Mesodermal cell (in vitro differentiated cells): ENCODE data around the gene SEC63.
"Not testable (repeated sequence)": the region's sequence is repeated elsewhere in the genome, so short reads cannot be mapped to it uniquely, and the experiment has no call there.

Experiments
- H3K27ac ChIP-seq: 2 replicates; pipeline ENCODE4 v1.7.0; 2013; ENCODE audit warnings: mild to moderate bottlenecking, low read depth, low read length, moderate library complexity; ENCODE audit not compliant: severe bottlenecking
- H3K36me3 ChIP-seq: 2 replicates; pipeline ENCODE4 v1.7.1; 2013; ENCODE audit warnings: mild to moderate bottlenecking, low read length, moderate library complexity; ENCODE audit not compliant: control insufficient read depth, insufficient read depth
- H3K4me1 ChIP-seq: one replicate; pipeline ENCODE4 v1.7.1; 2013; ENCODE audit warnings: mild to moderate bottlenecking, low read length; ENCODE audit not compliant: insufficient read depth, control insufficient read depth, poor library complexity, severe bottlenecking
- H3K4me3 ChIP-seq: 2 replicates; pipeline ENCODE4 v1.7.0; 2013; ENCODE audit warnings: low read length, control low read depth, mild to moderate bottlenecking; ENCODE audit not compliant: insufficient read depth, poor library complexity, severe bottlenecking; ENCODE audit errors: extremely low read depth
- H3K9me3 ChIP-seq: 2 replicates; pipeline ENCODE4 v1.7.1; 2013; ENCODE audit warnings: mild to moderate bottlenecking, low read length, moderate library complexity; ENCODE audit not compliant: control insufficient read depth
- WGBS, 2 experiments: methylation state at CpG; one replicate each; pipeline ENCODE4 v1.1.5; 2013; ENCODE audit warnings: missing lambda C conversion rate in 2 of 2; ENCODE audit not compliant: insufficient coverage in 2 of 2; 5-methylcytosine and 5-hydroxymethylcytosine counted together

The SEC63 gene

DNA sequence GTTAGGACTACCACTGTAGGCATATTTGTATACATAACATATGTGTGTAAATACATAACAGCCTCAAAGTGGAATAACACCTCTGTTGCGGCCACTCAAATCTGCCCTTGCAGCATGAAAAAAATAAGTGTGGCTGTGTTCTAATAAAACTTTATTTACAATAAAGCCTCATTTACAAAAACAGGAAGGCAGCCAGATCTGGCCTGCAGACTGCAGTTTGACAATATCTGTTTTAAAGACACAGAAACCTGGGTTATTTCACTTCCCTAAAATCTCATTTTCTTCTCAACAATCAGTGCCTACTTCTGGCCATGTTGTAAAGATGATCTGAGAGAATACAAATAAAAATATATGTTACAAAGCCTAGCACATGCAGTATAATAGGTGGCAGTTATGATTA, 80.0 kb downstream of the SEC63 start:
- peaks cover 73% of the 10 kb centered on the region for H3K36me3 ChIP-seq
- no peaks in the 10 kb centered on the region for H3K4me1 ChIP-seq
- no peak overlapping the region for H3K27ac ChIP-seq
- H3K9me3 ChIP-seq: no peaks in the 10 kb centered on the region
- WGBS, 2 experiments: no CpG with 5 or more reads among the region's 1 CpG
- no peak overlapping the region for H3K4me3 ChIP-seq

DNA sequence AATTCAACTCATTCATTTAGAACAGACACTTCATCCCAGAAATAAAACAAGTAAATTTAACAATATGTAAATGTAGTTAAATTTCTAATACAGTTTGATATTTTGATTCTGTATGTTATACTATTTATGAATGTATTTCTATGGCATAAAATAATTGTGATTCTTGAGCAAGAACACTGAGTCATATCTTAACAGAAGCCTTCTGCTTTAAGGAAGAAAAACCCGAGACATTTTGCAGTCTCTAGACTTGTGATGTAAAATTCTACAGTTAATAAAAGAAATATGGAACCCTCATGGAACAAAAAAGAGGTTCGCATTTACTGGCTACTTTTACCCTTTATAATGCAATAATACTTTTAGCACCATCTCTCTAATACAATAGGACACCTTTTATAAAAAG, 86.0 kb downstream of the SEC63 start:
- Histone ChIP-seq H3K4me1 (no peaks in the 10 kb centered on the region), H3K36me3 (peaks cover 43% of the 10 kb centered on the region), H3K9me3 (no peaks in the 10 kb centered on the region), H3K4me3 (no peak overlapping the region), H3K27ac (no peak overlapping the region)
- 88% methylated on average over 1 of the region's 2 CpGs; no CpG with 5 or more reads in 1 of the 2 experiments for WGBS, 2 experiments

DNA sequence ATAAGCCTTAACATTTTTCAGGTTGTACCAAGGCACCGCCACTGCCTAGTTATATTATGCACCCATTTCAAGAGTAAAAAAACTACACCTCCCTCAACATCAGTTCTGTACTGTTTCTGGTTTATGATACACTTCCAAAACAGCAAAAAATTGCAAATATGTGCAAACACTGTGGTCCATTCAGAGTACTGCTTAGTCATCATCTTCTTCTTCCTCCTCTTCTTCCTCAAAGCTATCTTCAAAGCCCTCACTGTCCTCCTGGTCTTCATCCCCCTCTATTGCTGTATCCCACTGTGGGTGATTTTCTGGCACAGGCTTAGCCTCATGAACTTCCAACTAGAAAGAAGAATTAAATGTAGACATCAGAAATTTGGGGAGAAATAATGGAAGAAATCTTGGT, 86.5 kb downstream of the SEC63 start:
- H3K36me3 ChIP-seq: peaks cover 41% of the 10 kb centered on the region
- H3K4me1 ChIP-seq, H3K27ac ChIP-seq, H3K9me3 ChIP-seq, H3K4me3 ChIP-seq: not testable (repeated sequence)
- no CpG with 5 or more reads among the region's 1 CpG for WGBS, 2 experiments

DNA sequence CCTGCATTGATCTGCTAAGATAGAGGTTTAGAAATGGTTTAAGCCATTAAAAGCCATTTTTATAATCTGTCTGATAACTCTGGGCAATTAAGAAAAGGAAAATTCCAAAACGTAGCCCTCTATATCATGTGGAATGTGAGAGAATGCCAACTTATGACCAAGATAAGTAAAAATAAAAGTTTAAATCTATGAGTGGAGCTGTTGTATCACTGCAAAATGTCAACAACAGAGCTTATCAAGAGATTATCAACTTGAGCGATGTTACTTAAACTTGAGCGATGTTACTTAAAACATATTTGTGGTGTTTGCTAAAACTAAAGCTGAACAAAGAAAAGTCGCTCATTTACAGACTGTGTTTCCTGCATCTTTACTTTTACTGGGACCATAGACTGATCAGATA, 87.0 kb downstream of the SEC63 start:
- peaks cover 36% of the 10 kb centered on the region for H3K36me3 ChIP-seq
- H3K4me3 ChIP-seq: no peak overlapping the region
- no peaks in the 10 kb centered on the region for H3K9me3 ChIP-seq
- H3K27ac ChIP-seq: no peak overlapping the region
- H3K4me1 ChIP-seq: no peaks in the 10 kb centered on the region
- 90% methylated on average over 3 of the region's 4 CpGs; no CpG with 5 or more reads in 1 of the 2 experiments for WGBS, 2 experiments

DNA sequence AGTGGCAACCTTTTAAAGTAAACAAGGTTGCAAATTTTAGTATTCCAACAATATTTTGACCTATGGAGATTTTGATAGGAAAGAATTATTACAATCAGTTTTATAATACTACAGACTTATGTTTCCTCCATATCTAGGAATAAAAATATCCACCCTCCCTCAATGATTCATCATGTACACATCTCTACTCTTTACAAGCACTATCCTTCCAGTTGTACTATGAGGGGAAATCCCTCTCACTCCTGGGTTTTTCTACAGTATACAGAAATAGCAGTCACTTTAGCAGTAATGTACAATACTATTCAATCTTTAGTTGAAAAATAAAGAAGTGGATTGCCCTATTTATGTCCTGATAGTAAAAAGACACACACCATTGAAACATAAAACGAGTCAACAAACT, 87.6 kb downstream of the SEC63 start:
- H3K4me1 ChIP-seq: no peaks in the 10 kb centered on the region
- peaks cover 29% of the 10 kb centered on the region for H3K36me3 ChIP-seq
- no peak overlapping the region for H3K4me3 ChIP-seq
- H3K27ac ChIP-seq: no peak overlapping the region
- no peaks in the 10 kb centered on the region for H3K9me3 ChIP-seq
- WGBS, 2 experiments: no CpG with 5 or more reads among the region's 1 CpG

DNA sequence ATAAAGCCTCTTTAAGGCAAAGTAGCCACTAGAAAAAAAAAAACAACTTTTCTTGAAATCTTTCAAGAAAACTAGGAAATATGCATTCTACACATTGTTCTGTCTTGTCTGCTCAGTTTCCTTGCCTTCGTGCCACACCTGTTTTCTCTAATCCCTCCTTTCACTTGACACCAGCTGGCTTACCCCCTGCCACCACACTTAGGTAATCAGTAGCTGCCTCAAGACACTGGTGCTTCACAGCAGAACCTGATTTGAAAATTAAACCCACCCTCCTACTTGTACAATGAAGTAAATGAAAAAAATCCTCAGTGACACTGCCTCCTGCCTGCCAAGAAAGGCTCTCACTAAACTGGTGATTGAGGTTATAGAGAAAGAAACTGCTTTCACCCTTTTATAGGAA, 88.1 kb downstream of the SEC63 start:
- Histone ChIP-seq H3K9me3 (no peaks in the 10 kb centered on the region), H3K4me3 (no peak overlapping the region), H3K27ac (no peak overlapping the region), H3K36me3 (peaks cover 24% of the 10 kb centered on the region), H3K4me1 (no peaks in the 10 kb centered on the region)
- WGBS, 2 experiments: 0% methylated on average over 1 of the region's 1 CpG

DNA sequence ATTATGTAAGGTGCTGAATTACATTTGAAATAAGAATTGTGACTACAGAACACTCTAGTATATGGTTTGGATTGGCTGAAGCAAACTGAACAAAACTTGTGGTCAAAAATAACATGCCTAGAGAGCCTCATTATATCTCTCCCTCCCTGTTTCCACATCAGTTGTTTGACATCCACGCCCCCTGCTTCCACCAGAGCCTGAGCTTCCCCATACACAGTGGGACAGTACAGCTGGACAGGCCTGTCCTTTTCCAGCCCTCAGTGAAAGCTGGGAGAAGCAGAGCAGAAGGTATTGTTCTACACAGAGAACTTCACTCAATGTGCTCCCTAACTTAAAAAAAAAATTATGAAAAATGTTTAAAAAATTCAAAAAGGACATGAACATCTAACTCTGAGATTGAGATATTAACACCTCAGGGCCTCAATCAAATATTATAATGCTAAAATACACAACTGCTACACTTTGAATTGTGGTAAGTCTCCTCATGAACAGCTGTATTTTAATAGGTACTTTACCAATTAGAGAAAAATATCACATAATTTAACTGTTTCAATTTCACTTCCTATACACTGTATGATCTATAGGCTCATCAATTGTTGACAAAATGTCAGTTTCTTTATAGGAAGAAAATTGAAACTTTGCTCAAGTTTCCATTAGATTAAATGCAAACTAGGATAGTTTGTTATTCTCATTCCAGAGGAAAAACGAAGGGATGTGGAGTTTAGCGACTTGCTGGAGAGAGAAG, 89.0 kb downstream of the SEC63 start:
- 50 to 52% methylated on average over 2 to 3 of the region's 3 CpGs for WGBS, 2 experiments
- no peak overlapping the region for H3K27ac ChIP-seq

DNA sequence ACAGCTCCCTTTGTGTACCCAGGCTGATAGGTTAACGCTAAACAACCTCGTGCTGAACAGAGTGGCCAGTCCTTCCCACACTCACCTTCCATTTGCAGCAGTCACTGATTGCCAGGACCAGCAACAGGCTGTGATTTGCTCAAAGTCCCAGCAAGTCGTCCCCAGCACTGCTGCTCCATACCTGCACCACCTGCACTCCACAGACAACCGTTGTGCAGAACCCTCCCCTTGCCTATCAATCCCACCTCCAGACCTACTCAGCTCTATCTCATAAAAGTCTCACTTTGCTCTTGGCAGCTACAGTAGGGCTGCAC, 90.7 kb downstream of the SEC63 start:
- 25 to 50% methylated on average over 4 of the region's 4 CpGs for WGBS, 2 experiments
- peaks cover 15% of the 10 kb centered on the region for H3K36me3 ChIP-seq
- H3K9me3 ChIP-seq: no peaks in the 10 kb centered on the region
- H3K27ac ChIP-seq: no peak overlapping the region
- no peaks in the 10 kb centered on the region for H3K4me1 ChIP-seq
- no peak overlapping the region for H3K4me3 ChIP-seq

More for the DNA sequence above, 89.0 kb downstream of the SEC63 start:
- Histone ChIP-seq H3K36me3 (peaks cover 20% of the 10 kb centered on the region), H3K4me1 (no peaks in the 10 kb centered on the region), H3K9me3 (no peaks in the 10 kb centered on the region), H3K4me3 (no peak overlapping the region)

DNA sequence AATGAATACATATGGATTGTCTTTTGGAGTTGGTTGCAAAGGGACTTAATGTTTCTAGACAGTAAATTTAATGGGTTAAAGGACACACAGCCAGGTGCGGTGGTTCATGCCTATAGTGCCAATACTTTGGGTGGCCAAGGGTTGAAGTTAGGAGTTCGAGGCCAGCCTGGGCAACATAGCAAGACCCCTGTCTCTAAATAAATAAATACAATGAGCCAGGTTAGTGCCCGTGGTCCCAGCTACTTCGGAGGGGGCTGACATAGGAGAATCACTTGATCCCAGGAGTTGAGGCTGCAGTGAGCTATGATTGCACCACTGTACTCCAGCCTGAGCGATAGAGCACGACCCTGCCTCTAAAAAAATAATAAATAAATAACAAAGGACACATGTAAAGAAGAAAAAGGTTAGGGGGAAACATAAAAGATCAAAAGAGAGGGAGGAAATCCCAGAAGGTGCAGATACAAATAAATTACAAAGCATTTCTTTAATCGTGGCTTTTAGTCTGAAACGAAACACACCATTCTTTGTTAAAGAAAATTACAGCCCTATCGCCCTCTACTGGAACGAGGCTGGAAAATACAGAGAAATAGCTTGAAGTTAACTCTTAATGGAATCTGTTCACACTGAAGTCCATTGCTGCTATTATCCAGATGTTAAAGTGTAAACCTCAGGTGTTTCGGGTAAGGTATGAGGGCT, 91.3 kb downstream of the SEC63 start:
- 89 to 94% methylated on average over 2 to 5 of the region's 11 CpGs for WGBS, 2 experiments
- Histone ChIP-seq H3K9me3 (no peaks in the 10 kb centered on the region), H3K4me3 (no peak overlapping the region), H3K27ac (no peak overlapping the region), H3K36me3 (peaks cover 15% of the 10 kb centered on the region), H3K4me1 (no peaks in the 10 kb centered on the region)

DNA sequence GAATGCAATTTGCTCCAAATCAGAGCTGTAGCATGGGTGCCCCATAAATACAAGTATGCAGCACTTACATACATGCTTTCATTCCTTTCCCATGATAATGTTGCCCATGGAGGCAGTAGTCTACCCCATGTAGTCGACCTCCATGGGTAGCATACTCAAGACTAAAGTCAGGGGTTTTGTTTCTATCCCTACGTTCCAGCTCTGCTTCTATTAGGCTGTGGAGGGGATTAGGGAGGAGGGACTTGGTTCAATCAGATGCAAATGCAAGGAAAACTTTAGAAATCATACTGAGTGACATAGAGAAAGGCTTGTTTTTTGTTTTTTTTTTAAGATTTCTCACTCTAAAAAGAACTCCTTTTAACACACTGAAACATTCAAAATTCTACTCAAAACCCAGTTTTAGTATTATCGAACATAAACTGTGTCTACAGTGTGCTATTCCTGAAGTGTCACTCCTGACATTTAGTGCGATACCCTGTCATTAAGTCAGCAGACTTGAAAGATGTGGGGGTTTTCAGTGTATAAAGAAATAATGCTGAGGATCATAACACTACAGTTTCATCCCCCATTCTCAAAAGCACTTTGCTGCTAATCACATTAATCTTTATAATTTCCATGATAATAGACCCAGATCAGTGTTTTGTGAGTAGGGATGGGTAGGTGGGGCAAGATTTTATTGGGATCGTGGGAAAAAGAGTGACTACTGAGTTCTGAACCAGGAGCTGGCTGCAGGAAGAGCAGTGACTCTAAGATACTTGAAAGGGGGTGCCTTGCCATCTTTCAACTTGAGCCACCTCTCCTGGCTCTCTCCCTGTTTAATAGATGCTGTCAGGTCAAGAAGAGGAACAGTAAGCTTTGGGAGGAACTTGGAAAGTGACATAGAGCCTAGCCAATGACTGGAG, 93.5 kb downstream of the SEC63 start:
- H3K27ac ChIP-seq: no peak overlapping the region
- no peaks in the 10 kb centered on the region for H3K9me3 ChIP-seq
- WGBS, 2 experiments: 75 to 80% methylated on average over 2 of the region's 5 CpGs
- H3K36me3 ChIP-seq: peaks cover 4% of the 10 kb centered on the region
- H3K4me3 ChIP-seq: no peak overlapping the region
- no peaks in the 10 kb centered on the region for H3K4me1 ChIP-seq
